K562 (cell line): ENCODE results near the gene DDX46. TPM values are rescaled to one million over a fixed set of nuclear protein-coding genes. Genes with fewer than 3 reads are reported as not detected.

ENCODE experiments used
- ARHGAP35 ChIP-seq: fragments of 450-650 bp; IDR thresholded peaks from 2 replicates; pipeline ENCODE4 v1.6.1; 2018; ENCODE audit not compliant: partially characterized antibody
- BRCA1 ChIP-seq, 2 experiments: fragments of 450-650 bp in 1 of 2; sonication (generic) in 1 of 2; formaldehyde crosslinking in 1 of 2; IDR thresholded peaks; 2 replicates each; pipeline versions ENCODE4 v1.5.0 to v1.6.1; 2017 to 2020; ENCODE audit warnings: mild to moderate bottlenecking in 1 of 2, missing genetic modification reagents in 1 of 2
- FOXK1 ChIP-seq: sonication (generic); formaldehyde crosslinking; IDR thresholded peaks from 2 replicates; pipeline ENCODE4 v1.8.0; 2022; ENCODE audit warnings: missing genetic modification reagents, mild to moderate bottlenecking, borderline replicate concordance
- GABPB2 ChIP-seq: fragments of 250-450 bp; sonication (Bioruptor Pico); conservative IDR thresholded peaks from 2 replicates; pipeline ENCODE4 v1.5.1; 2021; ENCODE audit warnings: mild to moderate bottlenecking
- GATAD2A ChIP-seq: fragments of 450-650 bp; IDR thresholded peaks from 2 replicates; pipeline ENCODE4 v1.6.1; 2017
- HDGF ChIP-seq: fragments of 450-650 bp; IDR thresholded peaks from 2 replicates; pipeline ENCODE4 v1.6.1; 2016
- MIER1 ChIP-seq: fragments of 450-650 bp; IDR thresholded peaks from 2 replicates; pipeline ENCODE4 v1.6.1; 2016; ENCODE audit warnings: antibody characterized with exemption, mild to moderate bottlenecking, low read depth
- MLLT1 ChIP-seq, 2 experiments: fragments of 450-650 bp; IDR thresholded peaks; 2 replicates each; pipeline ENCODE4 v1.6.1; 2016
- POLR2H ChIP-seq: IDR thresholded peaks from 2 replicates; pipeline ENCODE4 v1.6.1; 2016; ENCODE audit warnings: missing genetic modification characterization, low read depth, mild to moderate bottlenecking, control low read depth, missing compliant biosample characterization, moderate library complexity
- PRPF4 ChIP-seq: fragments of 200-400 bp; formaldehyde crosslinking; IDR thresholded peaks from one replicate; pipeline ENCODE4 v1.6.1; 2017; ENCODE audit warnings: low read length, low read depth, mild to moderate bottlenecking; ENCODE audit not compliant: insufficient read depth, poor library complexity, severe bottlenecking
- SLC30A9 ChIP-seq: fragments of 250-450 bp; sonication (Bioruptor Pico); IDR thresholded peaks from 2 replicates; pipeline ENCODE4 v1.8.0; 2022; ENCODE audit warnings: mild to moderate bottlenecking, moderate library complexity
- SP1 ChIP-seq: sonication (generic); formaldehyde crosslinking; IDR thresholded peaks from 2 replicates; pipeline ENCODE4 v1.8.1; 2022; ENCODE audit warnings: mild to moderate bottlenecking, missing genetic modification reagents
- SREBF2 ChIP-seq: sonication (generic); formaldehyde crosslinking; IDR thresholded peaks from 2 replicates; pipeline ENCODE4 v1.4.0; 2020; ENCODE audit warnings: mild to moderate bottlenecking, missing genetic modification reagents
- ZBED1 ChIP-seq: IDR thresholded peaks from 2 replicates; pipeline ENCODE4 v1.6.1; 2014
- ZNF318 ChIP-seq, 2 experiments: fragments of 450-650 bp; IDR thresholded peaks; 2 replicates each; pipeline ENCODE4 v1.6.1; 2016; ENCODE audit warnings: mild to moderate bottlenecking in 2 of 2, borderline replicate concordance in 1 of 2, low read depth in 1 of 2, moderate library complexity in 1 of 2
- ZNF639 ChIP-seq, 2 experiments: fragments of 200-800 bp in 1 of 2; sonication (Bioruptor generic) in 1 of 2; sonication (generic) in 1 of 2; formaldehyde crosslinking in 1 of 2; IDR thresholded peaks in 1 of 2; conservative IDR thresholded peaks in 1 of 2; 2 replicates each; pipeline versions ENCODE4 v1.5.0 to v1.6.1; 2016 to 2020; ENCODE audit warnings: missing compliant biosample characterization in 1 of 2, missing genetic modification characterization in 1 of 2, missing genetic modification reagents in 1 of 2
- polyA plus RNA-seq, 8 experiments: library from polyadenylated mRNA; depleted of rRNA in 4 of 8; stranded (reverse) in 5 of 8; unstranded in 3 of 8; fragments of >200 nt; fragmentation: Nextera tagmentation in 2 of 8; fragmentation: Illumina TruSeq in 1 of 8; extraction: Ambion mirVana in 2 of 8; extraction: Trizol in 1 of 8; gene quantifications; 2 replicates each; pipeline versions ENCODE4 v1.2.1 to v1.2.3, GENCODE V29; 2011 to 2014; ENCODE audit warnings: inconsistent platforms in 1 of 8, missing spikeins in 1 of 8
- total RNA-seq, 7 experiments: library from RNA; depleted of rRNA in 6 of 7; stranded (reverse); fragments of >200 nt in 6 of 7; fragmentation: Illumina TruSeq in 2 of 7; extraction: Trizol in 2 of 7; gene quantifications; 2 replicates each; pipeline versions ENCODE4 v1.2.1 to v1.2.3, GENCODE V29; 2011 to 2021; ENCODE audit warnings: low replicate concordance in 1 of 7

Gene DDX46
- total and polyA plus RNA-seq, 9 of the 15 experiments (the other 6 are each of a cell fraction or from before 2014, with no cell fraction given): 26.2 to 99.0 (median 76.4) TPM

- TF ChIP-seq ZNF318 (IDR thresholded peaks at IDR 0.05; ENCODE audit: borderline replicate concordance in 1 of 2, low read depth in 1 of 2): no peak
- TF ChIP-seq SP1 (CRISPR knock-in tag): peak; percentile 64; the same call in 1 of the 2 replicates
- TF ChIP-seq MIER1: no peak
- no peak for TF ChIP-seq GABPB2 (CRISPR knock-in tag)
- peak in 1 of 2 experiments; percentile 46; a peak in 1 of 4 replicates for TF ChIP-seq MLLT1 (IDR thresholded peaks at IDR 0.05)
- TF ChIP-seq BRCA1 (IDR thresholded peaks at IDR 0.05): no peak
- TF ChIP-seq BRCA1 (CRISPR knock-in tag; IDR thresholded peaks at IDR 0.05): no peak
- TF ChIP-seq SREBF2 (CRISPR knock-in tag): no peak
- TF ChIP-seq HDGF: no peak
- peak; percentile 84 for TF ChIP-seq PRPF4
- no peak for TF ChIP-seq FOXK1
- TF ChIP-seq GATAD2A: 0 out of 2 replicates have a peak, but pooled peaks have one; percentile 74
- TF ChIP-seq POLR2H (tag): peak; percentile 93
- peak in 1 of 2 experiments; percentile 85; a peak in 2 of 4 replicates for TF ChIP-seq ZNF639 (CRISPR knock-in tag; conservative IDR thresholded peaks at IDR 0.05 in 1 of 2, IDR thresholded peaks at IDR 0.05 in 1 of 2)
- TF ChIP-seq ZBED1: peak; percentile 89
- no peak for TF ChIP-seq SLC30A9
- peak; percentile 79 for TF ChIP-seq ARHGAP35
These were observed 87.5 kb downstream of the DDX46 start, which contains the start of gene C5orf24 (continued) for GRCh38 chr5:134845852-134846640.
